HepG2 (cell line): Measurements from ENCODE around the gene ZNF616. TPM values are rescaled to one million over a fixed set of nuclear protein-coding genes. Genes with fewer than 3 reads are reported as not detected.

Source experiments
- CBFB ChIP-seq: sonication (generic); formaldehyde crosslinking; IDR thresholded peaks from 2 replicates; pipeline ENCODE4 v1.4.0; 2020; ENCODE audit warnings: missing genetic modification reagents
- CCAR2 ChIP-seq: fragments of 200-400 bp; formaldehyde crosslinking; optimal IDR thresholded peaks from 2 replicates; pipeline ENCODE3; 2018; ENCODE audit warnings: low read depth, mild to moderate bottlenecking, low read length, moderate library complexity
- HDAC1 ChIP-seq: sonication (generic); formaldehyde crosslinking; IDR thresholded peaks from 2 replicates; pipeline ENCODE4 v1.5.1; 2020; ENCODE audit warnings: mild to moderate bottlenecking, missing genetic modification reagents
- POLR2AphosphoS5 ChIP-seq: IDR thresholded peaks from 2 replicates; pipeline ENCODE4 v1.6.1; 2012; ENCODE audit warnings: low read depth, low read length
- ZBTB4 ChIP-seq: sonication (generic); formaldehyde crosslinking; IDR thresholded peaks from 2 replicates; pipeline ENCODE4 v1.4.0; 2020; ENCODE audit warnings: missing genetic modification reagents, mild to moderate bottlenecking, borderline replicate concordance
- ZNF264 ChIP-seq: sonication (generic); formaldehyde crosslinking; IDR thresholded peaks from 2 replicates; pipeline ENCODE4 v1.4.0; 2020; ENCODE audit warnings: missing genetic modification reagents
- ZNF44 ChIP-seq: sonication (generic); formaldehyde crosslinking; IDR thresholded peaks from 2 replicates; pipeline ENCODE4 v1.5.1; 2020; ENCODE audit warnings: mild to moderate bottlenecking, missing genetic modification reagents
- ZNF567 ChIP-seq: sonication (generic); formaldehyde crosslinking; IDR thresholded peaks from 2 replicates; pipeline ENCODE4 v1.8.1; 2023; ENCODE audit warnings: mild to moderate bottlenecking, missing genetic modification reagents, borderline replicate concordance
- ZNF83 ChIP-seq: sonication (generic); formaldehyde crosslinking; IDR thresholded peaks from 2 replicates; pipeline ENCODE4 v1.4.0; 2020; ENCODE audit warnings: missing genetic modification reagents, mild to moderate bottlenecking, borderline replicate concordance
- polyA plus RNA-seq, 8 experiments: library from polyadenylated mRNA; depleted of rRNA in 3 of 8; stranded (reverse) in 7 of 8; unstranded in 1 of 8; fragments of >200 nt; fragmentation: Illumina TruSeq in 4 of 8; extraction: Trizol in 4 of 8; gene quantifications; 2 replicates each; pipeline versions ENCODE4 v1.2.1 to v1.2.3, GENCODE V29; 2011 to 2016; ENCODE audit warnings: low read depth in 4 of 8, missing spikeins in 1 of 8, mixed read lengths in 1 of 8; ENCODE audit not compliant: insufficient read depth in 1 of 8
- total RNA-seq, 5 experiments: library from RNA; depleted of rRNA; stranded (reverse); fragments of >200 nt; fragmentation: Illumina TruSeq; extraction: Trizol; gene quantifications; 2 replicates each; pipeline ENCODE4 v1.2.3, GENCODE V29; 2016; ENCODE audit warnings: low read depth in 1 of 5
- TF ChIP-seq, protein P1 (sequence below): sonication (generic); formaldehyde crosslinking; IDR thresholded peaks from 2 replicates; pipeline ENCODE4 v1.8.0; 2022; ENCODE audit warnings: mild to moderate bottlenecking, missing genetic modification reagents
- TF ChIP-seq, protein P2 (sequence below): sonication (generic); formaldehyde crosslinking; IDR thresholded peaks from 2 replicates; pipeline ENCODE4 v1.8.0; 2022; ENCODE audit warnings: missing genetic modification reagents, mild to moderate bottlenecking, borderline replicate concordance
- TF ChIP-seq, protein P3 (sequence below): sonication (generic); formaldehyde crosslinking; IDR thresholded peaks from 2 replicates; pipeline ENCODE4 v1.4.0; 2020; ENCODE audit warnings: missing genetic modification reagents, mild to moderate bottlenecking, borderline replicate concordance
- TF ChIP-seq, protein P4 (sequence below): sonication (generic); formaldehyde crosslinking; IDR thresholded peaks from 2 replicates; pipeline ENCODE4 v1.4.0; 2020; ENCODE audit warnings: mild to moderate bottlenecking, missing genetic modification reagents
- TF ChIP-seq, protein P5 (sequence below): sonication (generic); formaldehyde crosslinking; IDR thresholded peaks from 2 replicates; pipeline ENCODE4 v1.5.1; 2020; ENCODE audit warnings: mild to moderate bottlenecking, moderate library complexity, missing genetic modification reagents

The ZNF616 gene
- total and polyA plus RNA-seq, 2 of the 13 experiments (the other 11 are each of a cell fraction or from before 2014, with no cell fraction given): 2.2 to 10.4 TPM

DNA sequence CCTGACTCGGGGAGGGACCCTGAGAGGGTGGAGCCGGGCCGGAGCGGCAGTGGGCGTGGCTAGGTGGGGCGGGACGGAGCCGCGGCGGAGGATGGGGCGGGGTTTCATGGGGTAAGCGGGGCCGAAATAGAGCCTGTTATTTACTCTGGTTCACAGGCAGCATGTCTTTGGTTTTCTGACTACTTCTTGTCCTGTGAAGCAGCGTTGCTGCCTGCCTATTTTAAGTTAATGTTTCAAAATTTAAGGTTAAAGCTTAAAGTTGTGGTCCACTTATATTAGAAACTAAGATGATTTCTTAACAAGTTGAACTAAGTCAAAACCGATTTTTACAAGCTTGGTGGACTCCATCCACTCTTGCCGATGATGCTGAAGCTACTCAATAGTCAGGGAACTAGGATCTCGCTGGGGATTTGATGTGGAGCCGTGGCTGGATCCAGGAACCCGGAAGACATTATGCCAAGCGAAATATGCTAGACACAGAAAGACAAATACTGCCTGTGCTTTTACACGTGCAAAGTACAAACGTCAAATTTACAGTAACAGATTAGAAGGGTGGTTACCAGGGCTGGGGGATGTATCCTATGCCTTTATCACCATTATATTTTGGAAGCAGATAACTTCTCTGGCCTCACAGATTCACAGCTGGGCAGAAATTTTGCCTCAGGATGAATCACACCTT, 433 bp upstream of the ZNF616 start (continued):
- TF ChIP-seq, protein P1, sequence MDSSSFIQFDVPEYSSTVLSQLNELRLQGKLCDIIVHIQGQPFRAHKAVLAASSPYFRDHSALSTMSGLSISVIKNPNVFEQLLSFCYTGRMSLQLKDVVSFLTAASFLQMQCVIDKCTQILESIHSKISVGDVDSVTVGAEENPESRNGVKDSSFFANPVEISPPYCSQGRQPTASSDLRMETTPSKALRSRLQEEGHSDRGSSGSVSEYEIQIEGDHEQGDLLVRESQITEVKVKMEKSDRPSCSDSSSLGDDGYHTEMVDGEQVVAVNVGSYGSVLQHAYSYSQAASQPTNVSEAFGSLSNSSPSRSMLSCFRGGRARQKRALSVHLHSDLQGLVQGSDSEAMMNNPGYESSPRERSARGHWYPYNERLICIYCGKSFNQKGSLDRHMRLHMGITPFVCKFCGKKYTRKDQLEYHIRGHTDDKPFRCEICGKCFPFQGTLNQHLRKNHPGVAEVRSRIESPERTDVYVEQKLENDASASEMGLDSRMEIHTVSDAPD (CRISPR knock-in tag): no peak
- TF ChIP-seq, protein P2, sequence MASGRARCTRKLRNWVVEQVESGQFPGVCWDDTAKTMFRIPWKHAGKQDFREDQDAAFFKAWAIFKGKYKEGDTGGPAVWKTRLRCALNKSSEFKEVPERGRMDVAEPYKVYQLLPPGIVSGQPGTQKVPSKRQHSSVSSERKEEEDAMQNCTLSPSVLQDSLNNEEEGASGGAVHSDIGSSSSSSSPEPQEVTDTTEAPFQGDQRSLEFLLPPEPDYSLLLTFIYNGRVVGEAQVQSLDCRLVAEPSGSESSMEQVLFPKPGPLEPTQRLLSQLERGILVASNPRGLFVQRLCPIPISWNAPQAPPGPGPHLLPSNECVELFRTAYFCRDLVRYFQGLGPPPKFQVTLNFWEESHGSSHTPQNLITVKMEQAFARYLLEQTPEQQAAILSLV (CRISPR knock-in tag): no peak
- TF ChIP-seq CCAR2 (no peak), CBFB (CRISPR knock-in tag) (no peak), ZNF83 (CRISPR knock-in tag) (no peak), HDAC1 (CRISPR knock-in tag) (0 out of 2 replicates have a peak, but pooled peaks have one; percentile 11), ZNF44 (CRISPR knock-in tag) (no peak), ZNF264 (CRISPR knock-in tag) (no peak), POLR2AphosphoS5 (no peak; the same call in 1 of the 2 replicates), ZBTB4 (CRISPR knock-in tag) (no peak), ZNF567 (CRISPR knock-in tag) (no peak)
- TF ChIP-seq, protein P3, sequence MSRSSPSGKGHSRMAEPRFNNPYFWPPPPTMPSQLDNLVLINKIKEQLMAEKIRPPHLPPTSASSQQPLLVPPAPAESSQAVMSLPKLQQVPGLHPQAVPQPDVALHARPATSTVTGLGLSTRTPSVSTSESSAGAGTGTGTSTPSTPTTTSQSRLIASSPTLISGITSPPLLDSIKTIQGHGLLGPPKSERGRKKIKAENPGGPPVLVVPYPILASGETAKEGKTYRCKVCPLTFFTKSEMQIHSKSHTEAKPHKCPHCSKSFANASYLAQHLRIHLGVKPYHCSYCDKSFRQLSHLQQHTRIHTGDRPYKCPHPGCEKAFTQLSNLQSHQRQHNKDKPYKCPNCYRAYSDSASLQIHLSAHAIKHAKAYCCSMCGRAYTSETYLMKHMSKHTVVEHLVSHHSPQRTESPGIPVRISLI (CRISPR knock-in tag): no peak
- TF ChIP-seq, protein P4, sequence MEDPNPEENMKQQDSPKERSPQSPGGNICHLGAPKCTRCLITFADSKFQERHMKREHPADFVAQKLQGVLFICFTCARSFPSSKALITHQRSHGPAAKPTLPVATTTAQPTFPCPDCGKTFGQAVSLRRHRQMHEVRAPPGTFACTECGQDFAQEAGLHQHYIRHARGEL (CRISPR knock-in tag): no peak
- TF ChIP-seq, protein P5, sequence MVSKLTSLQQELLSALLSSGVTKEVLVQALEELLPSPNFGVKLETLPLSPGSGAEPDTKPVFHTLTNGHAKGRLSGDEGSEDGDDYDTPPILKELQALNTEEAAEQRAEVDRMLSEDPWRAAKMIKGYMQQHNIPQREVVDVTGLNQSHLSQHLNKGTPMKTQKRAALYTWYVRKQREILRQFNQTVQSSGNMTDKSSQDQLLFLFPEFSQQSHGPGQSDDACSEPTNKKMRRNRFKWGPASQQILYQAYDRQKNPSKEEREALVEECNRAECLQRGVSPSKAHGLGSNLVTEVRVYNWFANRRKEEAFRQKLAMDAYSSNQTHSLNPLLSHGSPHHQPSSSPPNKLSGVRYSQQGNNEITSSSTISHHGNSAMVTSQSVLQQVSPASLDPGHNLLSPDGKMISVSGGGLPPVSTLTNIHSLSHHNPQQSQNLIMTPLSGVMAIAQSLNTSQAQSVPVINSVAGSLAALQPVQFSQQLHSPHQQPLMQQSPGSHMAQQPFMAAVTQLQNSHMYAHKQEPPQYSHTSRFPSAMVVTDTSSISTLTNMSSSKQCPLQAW (CRISPR knock-in tag): no peak
